ENCODE results near the gene SMNDC1.

- TF ChIP-seq CTCF (IDR thresholded peaks at IDR 0.05; ENCODE audit: insufficient read depth, low read length, poor library complexity, severe bottlenecking) (no peak), EZH2phosphoT487 (conservative IDR thresholded peaks at IDR 0.05; ENCODE audit: low read length) (no peak)
Measured at GRCh38 chr10:110268971-110269370, 35.7 kb downstream of the SMNDC1 start.
